Diencephalon (tissue), 1 donor: Measurements from ENCODE around the gene CCDC63. TPM values are rescaled to one million over a fixed set of nuclear protein-coding genes. Genes with fewer than 3 reads are reported as not detected.

ENCODE experiments used
- total RNA-seq: library from RNA; depleted of rRNA; stranded (reverse); fragments of >200 nt; gene quantifications from one replicate; pipeline ENCODE4 v1.2.3, GENCODE V29; 2014

Gene CCDC63
- not detected for total RNA-seq

DNA sequence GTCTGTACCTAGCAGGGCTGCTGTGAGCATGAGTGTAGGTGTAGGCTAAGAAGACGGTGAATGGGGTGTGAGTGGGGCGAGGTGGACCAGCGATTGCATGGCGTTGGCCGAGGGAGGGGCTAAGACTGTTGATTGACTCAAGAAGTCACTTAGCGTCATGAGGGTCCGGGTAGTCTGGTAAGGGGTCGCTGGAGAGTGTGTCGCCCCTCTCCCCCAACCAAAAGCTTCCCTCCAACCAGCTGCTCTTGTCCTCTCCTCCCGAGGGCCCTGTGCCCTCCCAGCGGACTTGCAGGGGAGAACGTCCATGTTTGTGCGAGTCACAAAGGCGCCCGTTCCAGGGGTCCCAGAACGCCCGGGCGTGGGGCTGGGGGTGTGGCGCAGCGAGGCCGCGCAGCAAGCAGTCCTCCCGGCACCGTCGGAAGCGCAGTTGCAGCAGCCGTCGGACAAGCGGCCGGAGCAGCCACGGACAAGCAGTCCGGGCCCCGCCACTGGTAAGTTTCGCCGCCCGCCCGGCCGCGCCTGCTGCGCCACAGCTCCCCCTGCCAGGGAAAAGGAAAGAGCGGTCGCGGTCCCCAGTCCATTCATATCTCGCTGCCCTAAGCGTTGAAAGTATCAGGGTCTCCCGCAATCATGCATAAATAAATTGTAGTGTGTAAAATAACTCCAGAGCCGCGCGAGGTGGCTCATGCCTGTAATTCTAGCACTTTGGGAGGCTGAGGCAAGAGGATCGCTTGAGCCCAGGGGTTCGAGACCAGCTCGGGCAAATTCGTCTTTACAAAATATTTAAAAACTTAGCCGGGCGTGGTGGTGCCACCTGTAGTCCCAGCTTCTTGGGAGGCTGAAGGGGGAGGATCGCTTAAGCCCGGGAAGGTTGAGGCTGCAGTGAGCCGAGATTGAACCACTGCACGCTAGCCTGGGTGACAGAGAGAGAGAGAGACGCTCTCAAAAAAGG is at the start of gene CCDC63:
CCDC63 (plus strand) TSS at position 373 of the 952 bp plus-strand sequence. CDS start 5,968 bp downstream, outside the sequence.

GRCh38 chr12:110920324-110920910 is 73.6 kb downstream of the CCDC63 start, which contains the start of gene MYL2:
MYL2 (minus strand) TSS chr12:110920579; CDS start chr12:110920529, 50 bp downstream.

Other genes starting within 250 kb of the CCDC63 start
- gene TCTN1, start 232.9 kb upstream of the CCDC63 start, total RNA-seq = 58.6 TPM
- gene HVCN1, start 157.9 kb upstream of the CCDC63 start, total RNA-seq = 6.9 TPM
- gene PPP1CC, start 104.1 kb upstream of the CCDC63 start, total RNA-seq = 141 TPM
- gene MYL2, start 73.6 kb downstream of the CCDC63 start, total RNA-seq = not detected
- 7.4 TPM for gene CUX2, start 187.2 kb downstream of the CCDC63 start, total RNA-seq